Measurements from ENCODE around the gene SLC15A2. TPM values are rescaled to one million over a fixed set of nuclear protein-coding genes. Genes with fewer than 3 reads are reported as not detected.

SLC15A2 gene
- total and polyA plus RNA-seq, 10 of the 15 experiments (the other 5 are each of a cell fraction or from before 2014, with no cell fraction given) = 0.64 to 7.2 (median 2.4) TPM

GRCh38 chr3:121981473-121981872, 87.3 kb downstream of the SLC15A2 start:
- intact Hi-C loops (cut with micrococcal nuclease; ENCODE audit: unreplicated experiment) = no loop called here
- Histone ChIP-seq H3K27ac (ENCODE audit: control insufficient read depth, insufficient read depth) (no peak overlapping the region), H3K79me2 (ENCODE audit: control insufficient read depth, insufficient read depth, low read length) (no peaks in the 10 kb centered on the region), H3K4me3 (no peak overlapping the region), H3K4me1 (ENCODE audit: control insufficient read depth, insufficient read depth, low read length) (peaks cover 15% of the 10 kb centered on the region), H2AFZ (ENCODE audit: control insufficient read depth, low read depth, low read length) (no peak overlapping the region), H3K36me3 (ENCODE audit: control insufficient read depth in 2 of 2, insufficient read depth in 2 of 2, low read length in 1 of 2) (peaks cover 2 to 5% of the 10 kb centered on the region in 2 experiments; a peak in 1 of 4 replicates), H3K9me3 (replicated peaks; ENCODE audit: control insufficient read depth, insufficient read depth, low read length) (peaks cover 1% of the 10 kb centered on the region), H3K4me2 (ENCODE audit: control insufficient read depth, insufficient read depth) (no peak overlapping the region), H3K27me3 (replicated peaks in 1 of 2; ENCODE audit: control insufficient read depth in 2 of 2, insufficient read depth in 2 of 2, low read length in 1 of 2) (no peaks in the 10 kb centered on the region), H4K20me1 (ENCODE audit: control insufficient read depth, insufficient read depth) (no peaks in the 10 kb centered on the region), H3K9ac (ENCODE audit: control insufficient read depth, insufficient read depth, low read length) (no peak overlapping the region)
- in situ Hi-C loops (cut with MboI) = no loop called here
- POLR2A ChIA-PET = interaction anchor here (0.6 kb wide), 1 partner anchor 9 kb away, joined by 3 read pairs; no protein-coding TSS in a partner anchor
- no peak for DNase-seq (ENCODE audit: low read depth, low spot score)
- CTCF ChIA-PET = interaction anchor here (1.0 kb wide), 1 partner anchor 14 kb away, joined by 5 read pairs; no protein-coding TSS in a partner anchor
- peak; percentile 65 for ATAC-seq
- RAD21 ChIA-PET (ENCODE audit: unreplicated experiment) = no interaction called here
- SMC1A ChIA-PET (ENCODE audit: uncharacterized antibody, unreplicated experiment) = no interaction called here
- TF ChIP-seq ZZZ3 (IDR thresholded peaks at IDR 0.05; ENCODE audit: control insufficient read depth, insufficient read length, low read depth) = no peak
- peak; percentile 22; the same call in 1 of the 2 replicates for TF ChIP-seq RUNX3 (IDR thresholded peaks at IDR 0.05; ENCODE audit: low read length)
- no peak for TF ChIP-seq USF2 (IDR thresholded peaks at IDR 0.05; ENCODE audit: borderline replicate concordance, low read depth, low read length)
- FAIRE-seq = peak; percentile 74
- WGBS (ENCODE audit: insufficient coverage, insufficient replicate concordance, low lambda C conversion rate, missing lambda C conversion rate) = 0% methylated on average over 2 of the region's 2 CpGs
- no TSS peak for BruUV-seq (replicated peaks)

GRCh38 chr3:121985846-121986245, 91.6 kb downstream of the SLC15A2 start:
- no TSS peak for BruUV-seq (replicated peaks)
- Histone ChIP-seq H3K4me1 (ENCODE audit: control insufficient read depth, insufficient read depth, low read length) (peaks cover 4% of the 10 kb centered on the region; the same call in 1 of the 2 replicates), H3K79me2 (ENCODE audit: control insufficient read depth, insufficient read depth, low read length) (no peaks in the 10 kb centered on the region), H3K9me3 (replicated peaks; ENCODE audit: control insufficient read depth, insufficient read depth, low read length) (no peaks in the 10 kb centered on the region; the same call in none of the 3 replicates), H4K20me1 (ENCODE audit: control insufficient read depth, insufficient read depth) (no peaks in the 10 kb centered on the region), H3K36me3 (ENCODE audit: control insufficient read depth in 2 of 2, insufficient read depth in 2 of 2, low read length in 1 of 2) (peaks cover 3 to 10% of the 10 kb centered on the region in 2 experiments; a peak in 3 of 4 replicates), H3K27me3 (replicated peaks in 1 of 2; ENCODE audit: control insufficient read depth in 2 of 2, insufficient read depth in 2 of 2, low read length in 1 of 2) (no peaks in the 10 kb centered on the region), H3K4me2 (ENCODE audit: control insufficient read depth, insufficient read depth) (no peak overlapping the region), H2AFZ (ENCODE audit: control insufficient read depth, low read depth, low read length) (no peak overlapping the region), H3K27ac (ENCODE audit: control insufficient read depth, insufficient read depth) (no peak overlapping the region), H3K4me3 (no peak overlapping the region), H3K9ac (ENCODE audit: control insufficient read depth, insufficient read depth, low read length) (no peak overlapping the region)
- intact Hi-C loops (cut with micrococcal nuclease; ENCODE audit: unreplicated experiment) (no loop called here), in situ Hi-C loops (cut with MboI) (no loop called here)
- SMC1A ChIA-PET (ENCODE audit: uncharacterized antibody, unreplicated experiment) = no interaction called here
- WGBS (ENCODE audit: insufficient coverage, insufficient replicate concordance, low lambda C conversion rate, missing lambda C conversion rate) = 94% methylated on average over 2 of the region's 2 CpGs
- ATAC-seq = peak; percentile 15; the same call in 1 of the 3 replicates
- DNase-seq (ENCODE audit: low read depth, low spot score) = no peak
- CTCF ChIA-PET = no interaction called here
- no peak for FAIRE-seq
- POLR2A ChIA-PET = no interaction called here
- RAD21 ChIA-PET (ENCODE audit: unreplicated experiment) = no interaction called here
- no peak for TF ChIP-seq SP1 (IDR thresholded peaks at IDR 0.05; ENCODE audit: low read depth, low read length)
- no peak for TF ChIP-seq LARP7 (IDR thresholded peaks at IDR 0.05)
- no peak for TF ChIP-seq SMARCA5 (IDR thresholded peaks at IDR 0.05)
- no peak for TF ChIP-seq RFX5 (IDR thresholded peaks at IDR 0.05; ENCODE audit: low read depth, low read length)
- TF ChIP-seq CBX3 (IDR thresholded peaks at IDR 0.05; ENCODE audit: borderline replicate concordance, low read depth) = no peak
- TF ChIP-seq E2F8 (IDR thresholded peaks at IDR 0.05; ENCODE audit: low read depth, partially characterized antibody) = no peak
- no peak for TF ChIP-seq BCL11A (IDR thresholded peaks at IDR 0.05; ENCODE audit: low read depth, low read length)
- TF ChIP-seq RAD51 (IDR thresholded peaks at IDR 0.05) = no peak
- TF ChIP-seq SRF (IDR thresholded peaks at IDR 0.05; ENCODE audit: low read depth in 2 of 2, low read length in 2 of 2) = no peak
- no peak for TF ChIP-seq RBBP5 (conservative IDR thresholded peaks at IDR 0.05)
- no peak for TF ChIP-seq BMI1 (IDR thresholded peaks at IDR 0.05; ENCODE audit: borderline replicate concordance)
- TF ChIP-seq CREM (IDR thresholded peaks at IDR 0.05; ENCODE audit: low read depth) = no peak
